GM21528 (cell line): ENCODE data around the gene TSPYL6.
"Not testable (repeated sequence)": the region's sequence is repeated elsewhere in the genome, so short reads cannot be mapped to it uniquely, and the experiment has no call there.

Source experiments
- ATAC-seq: cut with Tn5 transposase; IDR thresholded peaks from one replicate; pipeline ENCODE4 v1.9.1; 2021; ENCODE audit warnings: mild to moderate bottlenecking, moderate library complexity; ENCODE audit not compliant: unreplicated experiment, low FRiP score

The TSPYL6 gene

DNA sequence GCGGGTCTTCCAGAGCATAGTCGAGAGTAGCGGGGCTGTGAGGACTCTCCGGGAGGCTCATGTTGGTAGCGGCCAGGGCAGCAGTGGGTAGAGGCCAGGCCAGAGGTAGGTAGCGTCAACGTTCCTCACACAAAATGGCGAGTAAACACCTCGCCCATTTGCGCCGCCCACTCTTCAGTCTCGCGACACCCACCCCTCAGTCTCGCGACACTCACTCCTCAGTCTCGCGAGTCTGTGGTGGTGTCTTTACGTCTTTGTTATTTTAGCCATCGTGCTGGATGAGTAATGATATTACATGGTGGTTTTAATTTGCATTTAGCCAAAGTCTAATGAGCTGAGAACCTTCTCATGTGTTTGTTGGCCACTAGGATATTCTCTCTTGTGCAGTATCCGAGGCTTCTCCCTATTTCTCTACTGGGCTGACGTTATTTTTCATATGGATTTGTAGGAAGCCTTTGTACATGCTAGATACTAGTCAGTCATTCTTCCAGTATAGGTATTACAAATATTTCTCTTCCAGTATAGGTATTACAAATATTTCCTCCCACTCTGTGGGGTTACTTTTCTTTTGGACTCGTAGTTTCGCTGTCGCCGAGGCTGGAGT lies at the start of gene TSPYL6:
TSS of gene TSPYL6 (minus strand) at position 139 of the 604 bp plus-strand sequence. CDS start at position 61, 78 bp downstream.
- no peak for ATAC-seq

DNA sequence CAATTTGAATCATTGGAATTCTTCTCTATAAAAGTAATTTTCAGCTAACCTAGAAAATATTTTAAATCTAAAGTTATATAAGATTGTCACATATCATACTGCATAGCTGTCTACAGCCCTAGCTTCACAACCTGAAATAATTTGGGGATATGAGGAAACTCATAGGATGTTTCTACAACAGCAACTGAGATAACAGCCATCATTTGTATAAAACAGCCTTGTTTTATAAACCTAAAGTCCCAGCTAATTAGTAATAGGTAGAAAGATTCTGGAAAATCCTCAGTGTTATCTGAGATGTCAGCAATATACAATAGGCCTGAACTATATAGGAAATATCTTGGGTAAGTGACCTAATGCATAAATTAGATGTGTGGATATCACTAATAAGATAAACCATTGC lies 47.6 kb upstream of the TSPYL6 start:
- ATAC-seq = no peak

- no peak for ATAC-seq
Measured at GRCh38 chr2:54298514-54298913, 42.5 kb upstream of the TSPYL6 start.

DNA sequence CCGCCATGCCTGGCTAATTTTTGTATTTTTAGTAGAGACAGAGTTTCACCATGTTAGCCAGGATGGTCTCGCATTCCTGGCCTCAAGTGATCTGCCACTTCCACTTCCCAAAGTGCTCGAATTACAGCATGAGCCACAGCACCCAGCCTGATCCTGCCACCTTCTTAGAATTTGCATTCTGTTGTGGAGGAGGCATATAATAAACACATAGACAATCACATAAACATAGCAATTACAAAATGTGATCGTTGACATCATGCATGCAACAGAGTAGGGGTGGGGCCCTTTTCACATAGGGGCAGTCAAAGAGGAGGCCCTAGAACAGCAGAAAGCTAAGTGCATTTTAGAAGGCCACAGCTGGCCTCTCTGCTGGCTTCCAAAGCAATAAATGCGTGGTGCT lies 39.9 kb upstream of the TSPYL6 start:
- ATAC-seq = no peak

GRCh38 chr2:54294665-54295064 lies 38.6 kb upstream of the TSPYL6 start:
- not testable (repeated sequence) for ATAC-seq

- no peak for ATAC-seq
Measured at GRCh38 chr2:54290356-54291025, 34.5 kb upstream of the TSPYL6 start.

DNA sequence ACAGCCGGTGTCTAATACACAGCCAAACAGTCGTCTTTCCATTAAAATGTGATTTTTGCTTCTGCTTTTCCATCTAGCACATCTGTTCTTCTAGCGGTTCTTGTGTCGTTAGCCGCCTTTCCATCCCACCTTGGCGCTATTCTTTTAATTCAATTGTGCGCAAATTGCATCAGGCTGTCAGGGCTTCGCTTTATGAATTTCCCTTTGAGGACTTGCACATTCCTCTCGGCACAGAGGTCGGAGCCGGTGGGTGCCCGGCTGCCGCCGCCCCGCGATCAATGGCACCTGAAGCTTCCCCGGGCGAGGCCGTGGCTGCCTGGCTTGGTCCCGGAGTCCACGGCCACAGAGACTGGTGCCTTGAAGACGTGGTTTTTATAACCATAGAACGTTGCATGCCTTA lies 33.9 kb upstream of the TSPYL6 start:
- ATAC-seq = no peak

GRCh38 chr2:54287532-54287931 lies 31.5 kb upstream of the TSPYL6 start:
- ATAC-seq = no peak

DNA sequence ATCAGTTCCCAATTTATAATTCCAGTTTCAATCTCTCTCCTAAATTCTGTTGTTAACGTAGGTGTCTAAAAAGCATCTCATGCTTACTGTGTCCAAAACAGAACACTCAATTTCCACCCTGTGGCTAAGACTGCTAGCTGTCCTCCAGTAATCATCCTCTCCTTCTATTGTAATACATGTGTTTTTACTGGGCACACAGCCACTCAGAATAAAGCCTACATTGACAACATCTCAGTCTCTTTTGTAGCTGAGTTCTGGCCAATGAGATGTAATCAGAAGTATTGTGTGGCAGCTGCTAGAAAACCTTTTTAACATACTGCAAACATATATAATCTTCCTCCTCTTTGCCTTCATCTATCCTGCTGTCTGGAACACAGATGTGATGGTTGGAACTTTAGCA lies 29.4 kb upstream of the TSPYL6 start:
- ATAC-seq = no peak

DNA sequence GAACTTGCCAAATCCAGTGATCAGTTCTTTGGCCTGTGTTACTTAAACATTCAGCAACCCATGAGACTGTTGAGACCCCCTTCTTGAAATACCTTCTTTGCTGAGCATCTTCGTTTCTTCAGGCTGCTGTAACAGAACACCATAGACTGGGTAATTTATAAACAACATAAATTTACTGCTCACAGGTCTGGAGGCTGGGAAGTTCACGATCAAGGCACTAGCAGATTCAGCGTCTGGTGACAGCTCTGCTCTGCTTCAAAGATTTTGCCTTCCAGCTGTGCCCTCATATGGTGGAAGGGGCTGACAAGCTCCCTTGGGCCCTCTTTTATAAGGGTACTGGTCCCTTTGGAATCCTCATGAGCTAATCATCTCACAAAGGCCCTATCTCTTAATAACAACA lies 28.8 kb upstream of the TSPYL6 start:
- no peak for ATAC-seq

DNA sequence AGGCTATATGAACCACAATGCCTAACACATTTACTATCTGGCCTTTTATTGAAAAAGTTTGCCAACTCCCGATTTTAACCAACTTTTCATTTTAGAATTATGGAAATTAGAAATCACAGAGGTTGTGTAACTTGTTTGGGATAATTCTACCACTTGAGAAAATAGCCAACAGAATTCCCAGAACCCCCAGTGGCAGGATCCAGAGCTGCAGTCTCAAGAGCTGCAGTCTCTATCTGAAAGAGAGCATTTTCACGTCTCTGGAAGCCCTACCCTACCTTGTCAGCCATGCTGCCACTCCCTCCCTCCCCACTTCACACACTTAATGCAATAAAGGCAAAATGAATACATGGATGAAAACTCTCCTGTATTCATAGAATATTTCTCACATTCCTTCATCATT lies 23.4 kb upstream of the TSPYL6 start:
- no peak for ATAC-seq

DNA sequence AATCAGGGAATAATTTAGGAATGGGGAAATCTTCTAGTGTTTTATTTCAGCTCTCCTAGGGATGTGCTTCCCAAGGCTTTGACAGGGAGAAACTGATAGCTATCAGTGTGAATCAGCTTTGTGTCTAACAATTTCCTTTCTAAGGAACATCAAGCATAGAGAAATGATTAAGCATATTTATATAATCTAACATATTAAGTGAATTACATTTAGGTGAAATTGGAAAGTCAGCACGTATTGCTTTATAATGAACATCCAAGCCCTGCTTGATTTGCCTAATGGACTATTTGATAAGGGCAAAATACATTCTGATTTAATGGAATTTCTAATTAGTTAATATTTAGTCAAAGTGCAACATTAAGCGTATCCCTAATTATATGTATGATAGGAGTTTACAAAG lies 19.5 kb upstream of the TSPYL6 start:
- no peak for ATAC-seq

GRCh38 chr2:54274781-54275242 lies 18.8 kb upstream of the TSPYL6 start:
- ATAC-seq = no peak

DNA sequence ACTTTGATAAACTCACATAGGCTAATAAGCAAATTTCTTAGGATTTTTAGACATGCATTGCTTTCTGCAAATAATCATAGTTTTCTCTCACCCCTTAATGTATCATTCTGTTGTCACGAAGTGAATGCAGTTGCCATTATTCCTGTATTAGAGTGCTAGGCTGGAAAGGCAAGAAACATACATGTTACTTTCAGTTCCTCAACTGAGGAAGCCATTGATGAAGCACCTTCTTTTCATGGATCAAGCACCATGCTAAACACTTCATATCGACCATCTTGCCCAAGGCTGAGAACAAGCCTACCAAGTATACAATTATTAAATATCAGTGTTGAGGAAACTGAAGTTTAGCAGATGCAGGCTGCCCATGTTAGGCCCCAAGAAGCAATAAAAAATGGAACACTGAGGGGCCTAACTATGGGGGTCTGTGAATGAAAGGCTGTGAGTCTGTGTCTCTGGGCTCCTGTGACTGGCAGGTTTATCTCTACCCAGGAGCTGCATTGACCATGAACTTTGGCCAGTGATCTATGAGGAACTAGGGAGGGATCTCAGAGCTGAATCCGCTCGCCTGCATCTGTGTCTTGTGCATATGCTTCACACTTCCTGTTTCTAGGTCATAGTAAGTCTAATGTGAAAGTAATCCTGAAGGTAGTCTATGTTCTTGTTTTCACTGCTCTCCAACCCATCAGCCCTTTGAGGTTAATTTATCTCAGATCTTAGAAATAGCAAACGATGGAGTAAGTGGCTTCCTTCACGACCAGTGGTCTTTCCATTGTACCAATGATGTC lies 16.0 kb upstream of the TSPYL6 start:
- ATAC-seq = peak; percentile 96

- ATAC-seq = no peak
Measured at GRCh38 chr2:54271189-54271588, 15.2 kb upstream of the TSPYL6 start.

DNA sequence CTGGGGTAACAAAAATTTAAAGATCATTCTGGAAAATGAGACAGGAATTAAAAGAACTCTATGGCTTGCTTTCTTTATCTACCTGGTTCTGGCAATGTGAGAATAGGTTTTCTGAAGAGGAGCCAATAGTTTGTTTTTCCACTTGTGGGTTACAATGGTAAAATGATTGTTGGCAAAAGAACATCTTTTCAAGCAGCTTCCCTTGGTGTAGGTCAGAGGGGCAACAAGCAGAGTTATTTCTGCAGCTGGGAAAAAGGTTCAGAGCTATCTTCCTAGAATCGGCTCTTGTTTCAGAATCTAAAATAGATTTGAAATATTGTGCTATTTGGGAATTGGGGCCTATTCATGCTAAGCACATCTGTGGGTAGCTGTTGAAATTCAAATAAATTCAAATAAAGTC lies 11.5 kb upstream of the TSPYL6 start:
- ATAC-seq = no peak

GRCh38 chr2:54265081-54265480 lies 9.1 kb upstream of the TSPYL6 start:
- not testable (repeated sequence) for ATAC-seq

GRCh38 chr2:54262015-54262765 lies 6.2 kb upstream of the TSPYL6 start:
- no peak for ATAC-seq

DNA sequence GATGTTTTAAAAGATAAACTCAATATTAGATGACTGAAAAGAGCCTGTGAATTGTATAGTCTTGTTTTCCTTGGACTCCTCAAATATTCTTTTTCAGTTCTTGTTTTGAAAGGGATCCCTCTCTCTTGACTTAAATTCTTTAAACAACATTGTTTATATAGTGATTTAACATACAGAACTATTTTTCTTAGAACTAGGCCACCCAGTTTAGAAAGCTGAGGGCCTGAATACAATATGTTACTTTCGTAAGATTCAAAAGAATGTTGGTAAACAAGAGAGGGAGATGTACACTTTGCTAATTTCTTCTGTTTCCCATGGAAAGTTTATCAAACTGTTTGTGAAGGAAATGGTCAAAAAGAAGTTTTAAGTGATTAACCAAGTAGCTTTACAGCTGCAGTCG lies 5.5 kb upstream of the TSPYL6 start:
- no peak for ATAC-seq

DNA sequence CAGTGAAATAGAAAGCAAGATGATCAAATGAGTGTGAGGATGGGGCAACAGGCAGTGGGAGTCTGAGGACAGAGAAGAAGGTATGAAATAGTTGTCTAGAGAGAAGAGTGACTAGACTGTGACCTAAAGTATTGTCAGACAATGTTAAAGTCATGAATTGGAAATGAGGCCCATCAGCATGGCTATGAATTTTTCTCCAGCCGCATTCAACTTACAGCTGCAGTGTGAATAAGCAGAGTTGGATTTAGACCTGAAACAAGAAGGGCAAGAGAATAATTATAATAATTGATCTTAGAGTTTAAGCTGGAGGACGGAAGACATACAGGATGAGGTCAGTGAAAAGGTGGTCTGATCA lies 4.2 kb upstream of the TSPYL6 start:
- no peak for ATAC-seq
